Measurements from ENCODE around the gene PTCHD4. TPM values are rescaled to one million over a fixed set of nuclear protein-coding genes. Genes with fewer than 3 reads are reported as not detected.

PTCHD4 gene
- total RNA-seq, 1 donor from 2014 or later = 7.8 TPM

- H3K4me3 Mint-ChIP-seq = no peak overlapping the region
- H3K4me1 Mint-ChIP-seq = peaks cover 9% of the 10 kb centered on the region
- no peak overlapping the region for H3K27ac Mint-ChIP-seq
- no peaks in the 10 kb centered on the region for H3K27me3 ChIP-seq
- no peaks in the 10 kb centered on the region for H3K36me3 ChIP-seq
- no peaks in the 10 kb centered on the region for H3K9me3 ChIP-seq (ENCODE audit: low read depth)
- no peaks in the 10 kb centered on the region for H3K36me3 Mint-ChIP-seq
- H3K27me3 Mint-ChIP-seq (ENCODE audit: insufficient read depth, low read depth) = no peaks in the 10 kb centered on the region
- H3K4me2 ChIP-seq = no peak overlapping the region
- no peak for TF ChIP-seq EZH2 (IDR thresholded peaks at IDR 0.05)
- TF ChIP-seq EZH2phosphoT487 (IDR thresholded peaks at IDR 0.05) = no peak
- TF ChIP-seq CTCF (IDR thresholded peaks at IDR 0.05) = no peak
- no peak overlapping the region for H2AFZ ChIP-seq (replicated peaks)
- H4K20me1 ChIP-seq (ENCODE audit: low read depth) = peaks cover 10% of the 10 kb centered on the region
- H3K9me3 Mint-ChIP-seq = peaks cover 6% of the 10 kb centered on the region
- H3K79me2 ChIP-seq (ENCODE audit: low read depth) = no peaks in the 10 kb centered on the region
- no peak overlapping the region for H3K27ac ChIP-seq
- no peak overlapping the region for H3K9ac ChIP-seq
- peaks cover 25% of the 10 kb centered on the region for H3K4me1 ChIP-seq
- DNase-seq (ENCODE audit: low spot score) = no peak
- no peak overlapping the region for H3K4me3 ChIP-seq
- H3F3A ChIP-seq (ENCODE audit: low read depth) = no peaks in the 10 kb centered on the region
Observed at GRCh38 chr6:48078120-48078519, 32.9 kb downstream of the PTCHD4 start.

GRCh38 chr6:48075181-48075580, 35.8 kb downstream of the PTCHD4 start:
- Histone ChIP-seq H3K27me3 (peaks cover 5% of the 10 kb centered on the region), H4K20me1 (ENCODE audit: low read depth) (peaks cover 10% of the 10 kb centered on the region), H3K4me1 (peaks cover 10% of the 10 kb centered on the region), H3K9me3 (ENCODE audit: low read depth) (no peaks in the 10 kb centered on the region), H3K79me2 (ENCODE audit: low read depth) (no peaks in the 10 kb centered on the region), H3K27ac (no peak overlapping the region), H3K4me3 (no peak overlapping the region), H3K4me2 (no peak overlapping the region), H3F3A (ENCODE audit: low read depth) (no peaks in the 10 kb centered on the region), H3K9ac (no peak overlapping the region), H3K36me3 (no peaks in the 10 kb centered on the region), H2AFZ (replicated peaks) (no peak overlapping the region)
- Mint-ChIP-seq H3K9me3 (peaks cover 6% of the 10 kb centered on the region), H3K4me1 (peaks cover 6% of the 10 kb centered on the region), H3K27ac (no peak overlapping the region), H3K27me3 (ENCODE audit: insufficient read depth, low read depth) (no peaks in the 10 kb centered on the region), H3K4me3 (no peak overlapping the region), H3K36me3 (no peaks in the 10 kb centered on the region)
- DNase-seq (ENCODE audit: low spot score) = no peak
- TF ChIP-seq EZH2phosphoT487 (IDR thresholded peaks at IDR 0.05) (no peak), CTCF (IDR thresholded peaks at IDR 0.05) (no peak), EZH2 (IDR thresholded peaks at IDR 0.05) (no peak)

- no peaks in the 10 kb centered on the region for H3K79me2 ChIP-seq (ENCODE audit: low read depth)
- peaks cover 16% of the 10 kb centered on the region for H3K27me3 ChIP-seq
- H2AFZ ChIP-seq (replicated peaks) = no peak overlapping the region
- Mint-ChIP-seq H3K4me1 (peaks cover 12% of the 10 kb centered on the region), H3K36me3 (no peaks in the 10 kb centered on the region), H3K4me3 (no peak overlapping the region), H3K9me3 (peaks cover 6% of the 10 kb centered on the region), H3K27me3 (ENCODE audit: insufficient read depth, low read depth) (peaks cover 3% of the 10 kb centered on the region), H3K27ac (no peak overlapping the region)
- no peaks in the 10 kb centered on the region for H3K9me3 ChIP-seq (ENCODE audit: low read depth)
- no peak overlapping the region for H3K9ac ChIP-seq
- peak overlapping the region; percentile 6 for H3K4me2 ChIP-seq
- H3K4me3 ChIP-seq = no peak overlapping the region
- peak; percentile 9 for DNase-seq (ENCODE audit: low spot score)
- H3K27ac ChIP-seq = no peak overlapping the region
- H3F3A ChIP-seq (ENCODE audit: low read depth) = peaks cover 7% of the 10 kb centered on the region
- peaks cover 10% of the 10 kb centered on the region for H4K20me1 ChIP-seq (ENCODE audit: low read depth)
- H3K4me1 ChIP-seq = peaks cover 8% of the 10 kb centered on the region
- H3K36me3 ChIP-seq = no peaks in the 10 kb centered on the region
- TF ChIP-seq EZH2 (IDR thresholded peaks at IDR 0.05) (no peak), EZH2phosphoT487 (IDR thresholded peaks at IDR 0.05) (no peak), CTCF (IDR thresholded peaks at IDR 0.05) (no peak)
Observed at GRCh38 chr6:48073976-48074767, 36.8 kb downstream of the PTCHD4 start.

All from neural progenitor cell (in vitro differentiated cells).